Measurements from ENCODE around the gene PLCB1.

The PLCB1 gene

DNA sequence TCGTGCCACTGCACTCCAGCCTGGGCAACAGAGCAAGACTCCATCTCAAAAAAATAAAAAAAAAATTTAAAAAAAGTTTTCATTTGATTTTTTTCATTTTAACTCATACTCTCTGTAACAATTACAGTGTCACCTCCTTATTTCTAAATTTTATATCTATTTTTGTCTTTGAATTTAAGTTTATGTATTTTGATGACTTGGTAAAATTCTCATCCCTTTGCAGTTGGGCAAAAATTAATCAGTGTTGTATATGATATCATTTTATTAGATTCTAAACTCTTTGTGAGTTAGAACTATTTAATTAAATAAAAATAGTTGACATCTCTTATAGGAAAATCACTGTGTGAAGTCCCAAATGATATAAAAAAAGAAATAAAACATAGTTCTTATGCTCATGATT, 270.7 kb downstream of the PLCB1 start:
- Histone ChIP-seq H3K36me3 (ENCODE audit: insufficient read depth, low read length) (no peaks in the 10 kb centered on the region), H3K9me3 (ENCODE audit: control insufficient read depth, insufficient read depth, low read length) (no peaks in the 10 kb centered on the region), H3K9ac (ENCODE audit: low read depth, low read length) (no peak overlapping the region), H3K4me1 (ENCODE audit: insufficient read depth, low read length) (no peaks in the 10 kb centered on the region)

DNA sequence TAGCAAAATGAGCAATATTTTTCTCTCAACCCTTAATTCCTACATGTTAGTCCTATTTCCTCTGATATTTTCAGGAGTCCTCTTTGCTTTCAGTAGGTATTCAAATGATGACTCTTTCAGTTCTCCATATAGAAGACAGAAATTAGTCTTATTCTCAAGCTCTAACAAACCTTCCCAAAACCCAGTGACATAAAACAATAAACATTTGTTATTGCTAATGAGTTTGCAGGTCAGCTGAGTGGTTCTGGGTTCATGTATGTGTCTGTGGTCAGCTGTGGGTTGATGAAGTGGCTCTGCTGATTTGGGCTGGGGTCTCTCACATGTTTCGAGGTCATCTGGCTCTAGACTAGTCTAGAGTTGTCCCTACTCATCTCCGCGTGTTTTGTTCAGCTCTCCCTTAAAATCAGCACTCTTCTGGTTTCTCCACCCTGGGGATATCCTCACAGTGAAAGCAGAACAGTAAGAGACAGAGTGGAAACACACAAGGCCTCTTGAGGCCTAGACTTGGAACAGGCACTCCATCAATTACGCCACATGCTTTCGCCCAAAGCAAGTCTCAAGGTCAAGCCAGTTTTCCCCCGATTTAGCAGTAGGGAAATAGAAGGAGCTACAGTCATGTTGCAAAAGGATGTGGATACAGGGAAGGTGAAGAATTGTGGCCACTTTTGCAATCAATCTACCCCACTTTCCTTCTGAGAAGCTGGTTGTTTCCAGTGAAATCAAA, 273.0 kb downstream of the PLCB1 start:
- Histone ChIP-seq H3K9ac (ENCODE audit: low read depth, low read length) (no peak overlapping the region), H3K9me3 (ENCODE audit: control insufficient read depth, insufficient read depth, low read length) (no peaks in the 10 kb centered on the region), H3K36me3 (ENCODE audit: insufficient read depth, low read length) (no peaks in the 10 kb centered on the region), H3K4me1 (ENCODE audit: insufficient read depth, low read length) (no peaks in the 10 kb centered on the region)

DNA sequence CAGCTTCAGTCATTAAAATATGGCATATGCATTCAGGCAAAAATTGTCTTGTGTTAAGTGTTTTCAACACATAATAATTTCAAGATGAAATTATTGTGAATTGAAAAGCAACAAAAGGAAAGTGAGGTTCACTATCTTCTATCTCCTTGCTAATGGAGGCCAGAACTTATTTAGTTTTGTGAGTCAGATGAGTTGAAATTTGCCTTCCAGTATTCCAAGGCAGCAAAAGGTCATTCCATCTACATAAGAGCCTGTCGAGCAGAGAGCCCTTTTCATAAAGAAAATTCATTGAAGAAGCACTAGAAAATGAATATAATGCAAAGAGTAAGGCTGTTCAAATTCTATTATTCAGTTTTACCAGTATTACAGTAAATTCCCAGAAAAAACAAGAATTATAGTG, 274.3 kb downstream of the PLCB1 start:
- Histone ChIP-seq H3K4me1 (ENCODE audit: insufficient read depth, low read length) (no peaks in the 10 kb centered on the region), H3K36me3 (ENCODE audit: insufficient read depth, low read length) (no peaks in the 10 kb centered on the region), H3K9me3 (ENCODE audit: control insufficient read depth, insufficient read depth, low read length) (no peaks in the 10 kb centered on the region), H3K9ac (ENCODE audit: low read depth, low read length) (no peak overlapping the region)

DNA sequence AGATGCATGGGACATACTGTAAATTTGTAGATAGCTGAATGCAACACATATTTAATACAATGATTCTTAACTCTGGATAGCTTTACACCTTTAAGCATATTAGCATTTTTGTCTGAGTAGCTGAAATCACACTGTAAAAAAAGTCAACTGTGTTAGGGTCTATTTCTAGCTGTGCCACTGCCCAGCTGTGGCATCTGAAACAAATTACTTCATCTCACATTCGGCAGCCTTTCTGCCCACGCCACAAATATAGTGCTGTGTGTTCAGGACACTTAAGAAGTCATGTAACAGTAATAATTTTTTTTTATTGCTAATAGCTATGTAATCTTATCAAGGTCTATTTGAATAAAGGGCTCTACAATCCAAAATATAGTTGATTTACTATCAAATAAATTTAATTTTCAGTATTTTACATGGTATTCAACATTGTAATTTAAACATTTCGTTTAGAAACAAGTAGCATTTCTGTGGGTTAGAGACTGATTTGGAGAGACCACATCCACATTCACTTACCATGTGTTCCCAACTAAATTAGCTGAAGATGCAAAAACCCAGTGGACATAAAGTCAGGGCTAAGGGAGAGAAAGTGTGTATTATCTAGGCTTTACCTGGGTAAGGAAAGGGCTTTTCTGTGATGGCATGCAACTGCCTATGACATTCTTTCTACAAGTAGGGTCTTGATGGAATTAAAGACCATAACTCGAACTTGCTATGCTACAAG, 276.7 kb downstream of the PLCB1 start:
- H3K9me3 ChIP-seq (ENCODE audit: control insufficient read depth, insufficient read depth, low read length): no peaks in the 10 kb centered on the region
- H3K4me1 ChIP-seq (ENCODE audit: insufficient read depth, low read length): no peaks in the 10 kb centered on the region
- no peaks in the 10 kb centered on the region for H3K36me3 ChIP-seq (ENCODE audit: insufficient read depth, low read length)
- H3K9ac ChIP-seq (ENCODE audit: low read depth, low read length): no peak overlapping the region

DNA sequence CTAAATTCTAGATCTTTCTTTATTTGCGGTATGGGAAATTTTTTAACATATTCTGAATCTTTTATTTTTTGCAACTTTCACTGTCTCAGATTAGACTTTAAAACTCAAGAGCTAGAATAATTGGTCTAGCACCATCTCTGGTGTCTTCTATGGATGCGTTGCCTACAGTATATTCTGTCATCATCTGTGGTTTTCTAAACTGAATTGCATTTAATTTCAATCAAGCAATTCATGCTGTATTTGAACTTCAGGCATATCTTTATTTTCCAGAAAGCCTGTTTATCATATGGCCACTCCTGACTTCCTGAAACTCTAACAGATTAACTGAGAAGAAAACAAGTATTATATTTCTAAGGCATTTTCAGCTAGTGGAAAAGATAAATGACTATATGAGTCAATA, 281.6 kb downstream of the PLCB1 start:
- no peak overlapping the region for H3K9ac ChIP-seq (ENCODE audit: low read depth, low read length)
- no peaks in the 10 kb centered on the region; the same call in 1 of the 2 replicates for H3K36me3 ChIP-seq (ENCODE audit: insufficient read depth, low read length)
- no peaks in the 10 kb centered on the region for H3K4me1 ChIP-seq (ENCODE audit: insufficient read depth, low read length)
- H3K9me3 ChIP-seq (ENCODE audit: control insufficient read depth, insufficient read depth, low read length): no peaks in the 10 kb centered on the region

DNA sequence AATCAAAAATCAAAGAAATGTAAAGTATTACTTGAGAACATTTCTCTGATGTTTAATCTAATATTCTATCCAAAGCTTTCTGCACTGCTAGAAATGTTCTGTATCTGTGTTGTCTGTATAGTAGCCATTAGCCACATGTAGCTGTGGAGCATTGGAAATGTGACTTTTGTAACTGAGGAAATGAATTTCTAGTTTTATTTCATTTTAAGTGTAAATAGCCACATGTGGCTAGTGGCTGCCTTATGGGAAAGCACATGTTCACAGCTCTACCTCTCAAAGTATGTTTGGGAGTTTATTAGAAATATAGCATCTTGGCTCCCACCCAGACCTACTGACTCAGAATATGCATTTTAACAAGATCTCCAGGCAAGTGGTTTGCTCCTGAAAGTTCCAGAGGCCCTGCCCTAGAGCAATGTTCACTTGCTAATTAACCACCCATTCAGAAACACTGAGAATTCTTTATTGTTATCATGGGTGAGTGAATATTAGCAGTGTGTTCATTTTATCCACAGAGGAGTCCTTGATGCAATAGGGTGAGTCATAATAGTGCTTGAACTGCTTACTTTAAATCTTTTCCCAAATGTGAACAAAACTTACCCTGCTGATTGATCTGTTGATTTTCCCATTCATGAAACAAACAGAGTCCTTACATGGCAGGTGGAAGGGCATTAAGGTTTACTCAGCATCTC, 282.7 kb downstream of the PLCB1 start:
- Histone ChIP-seq H3K9me3 (ENCODE audit: control insufficient read depth, insufficient read depth, low read length) (no peaks in the 10 kb centered on the region), H3K36me3 (ENCODE audit: insufficient read depth, low read length) (no peaks in the 10 kb centered on the region; the same call in 1 of the 2 replicates), H3K4me1 (ENCODE audit: insufficient read depth, low read length) (no peaks in the 10 kb centered on the region), H3K9ac (ENCODE audit: low read depth, low read length) (no peak overlapping the region)

DNA sequence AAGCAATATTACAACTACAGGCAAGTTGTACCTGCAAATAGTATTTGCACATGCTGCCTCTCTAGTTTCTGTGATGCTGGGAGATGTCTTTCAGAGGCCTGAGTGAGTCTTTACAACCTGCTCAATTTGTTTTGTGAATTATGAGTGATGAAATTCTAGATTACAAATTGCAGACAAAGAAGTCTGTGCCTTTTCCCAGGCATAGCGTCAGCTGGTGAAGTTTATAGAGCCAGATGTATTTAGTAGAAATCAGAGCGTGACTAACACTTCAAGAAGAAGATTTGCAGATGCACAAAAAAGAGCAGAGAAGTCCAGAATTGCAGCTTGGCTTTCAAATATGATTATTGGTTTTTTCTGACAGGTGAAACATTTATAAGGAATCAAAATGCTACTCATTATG, 289.9 kb downstream of the PLCB1 start:
- H3K9me3 ChIP-seq (ENCODE audit: control insufficient read depth, insufficient read depth, low read length): no peaks in the 10 kb centered on the region
- no peaks in the 10 kb centered on the region for H3K4me1 ChIP-seq (ENCODE audit: insufficient read depth, low read length)
- no peak overlapping the region for H3K9ac ChIP-seq (ENCODE audit: low read depth, low read length)
- H3K36me3 ChIP-seq (ENCODE audit: insufficient read depth, low read length): no peaks in the 10 kb centered on the region; the same call in 1 of the 2 replicates

- Histone ChIP-seq H3K9me3 (ENCODE audit: control insufficient read depth, insufficient read depth, low read length) (no peaks in the 10 kb centered on the region), H3K9ac (ENCODE audit: low read depth, low read length) (no peak overlapping the region), H3K36me3 (ENCODE audit: insufficient read depth, low read length) (no peaks in the 10 kb centered on the region), H3K4me1 (ENCODE audit: insufficient read depth, low read length) (no peaks in the 10 kb centered on the region)
Observed at GRCh38 chr20:8423482-8423881, 291.4 kb downstream of the PLCB1 start.

GRCh38 chr20:8424010-8424409, 291.9 kb downstream of the PLCB1 start:
- Histone ChIP-seq H3K9me3 (ENCODE audit: control insufficient read depth, insufficient read depth, low read length) (no peaks in the 10 kb centered on the region), H3K4me1 (ENCODE audit: insufficient read depth, low read length) (no peaks in the 10 kb centered on the region), H3K36me3 (ENCODE audit: insufficient read depth, low read length) (no peaks in the 10 kb centered on the region), H3K9ac (ENCODE audit: low read depth, low read length) (no peak overlapping the region)

DNA sequence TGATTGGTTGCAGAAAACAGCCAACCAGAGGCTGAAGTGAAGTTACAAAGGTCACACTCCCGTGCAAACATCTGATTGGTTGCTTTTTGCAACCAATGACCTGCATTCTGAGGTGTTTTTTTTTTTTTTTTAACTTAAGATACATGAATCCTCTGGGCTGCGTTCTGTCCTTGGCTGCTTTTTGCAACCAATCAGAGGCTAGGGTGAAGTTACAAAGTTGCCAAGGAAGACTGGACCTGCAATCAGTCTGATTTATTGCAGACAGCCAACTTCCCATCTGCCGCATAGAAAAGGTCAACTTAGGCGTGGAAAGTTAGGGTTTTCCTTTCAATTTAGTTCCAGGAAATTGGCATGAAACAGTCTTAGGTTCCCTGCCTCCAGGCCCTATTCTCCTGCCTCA, 292.9 kb downstream of the PLCB1 start:
- H3K4me1 ChIP-seq (ENCODE audit: insufficient read depth, low read length): no peaks in the 10 kb centered on the region
- no peaks in the 10 kb centered on the region for H3K9me3 ChIP-seq (ENCODE audit: control insufficient read depth, insufficient read depth, low read length)
- H3K9ac ChIP-seq (ENCODE audit: low read depth, low read length): no peak overlapping the region
- H3K36me3 ChIP-seq (ENCODE audit: insufficient read depth, low read length): no peaks in the 10 kb centered on the region

DNA sequence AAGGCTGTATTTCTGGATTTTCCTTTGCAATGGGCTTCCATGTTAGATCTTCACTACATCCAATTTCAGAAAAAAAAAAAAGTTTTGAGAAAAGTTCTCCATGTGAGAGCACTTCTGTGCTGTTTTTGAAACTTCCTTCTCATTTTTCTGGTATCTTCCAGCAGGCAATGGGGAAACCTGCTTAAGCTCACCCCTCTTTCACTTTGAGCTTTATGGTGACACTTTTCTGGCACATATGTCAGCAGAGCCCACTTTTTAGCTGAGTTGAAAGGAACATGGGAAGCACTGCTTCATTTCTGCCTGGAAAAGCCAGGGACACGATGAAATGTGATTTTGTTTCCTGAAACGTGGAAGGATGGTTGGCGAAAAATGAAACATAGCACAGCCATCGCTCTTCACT, 293.7 kb downstream of the PLCB1 start:
- Histone ChIP-seq H3K4me1 (ENCODE audit: insufficient read depth, low read length) (no peaks in the 10 kb centered on the region), H3K9me3 (ENCODE audit: control insufficient read depth, insufficient read depth, low read length) (no peaks in the 10 kb centered on the region), H3K9ac (ENCODE audit: low read depth, low read length) (no peak overlapping the region), H3K36me3 (ENCODE audit: insufficient read depth, low read length) (no peaks in the 10 kb centered on the region)

DNA sequence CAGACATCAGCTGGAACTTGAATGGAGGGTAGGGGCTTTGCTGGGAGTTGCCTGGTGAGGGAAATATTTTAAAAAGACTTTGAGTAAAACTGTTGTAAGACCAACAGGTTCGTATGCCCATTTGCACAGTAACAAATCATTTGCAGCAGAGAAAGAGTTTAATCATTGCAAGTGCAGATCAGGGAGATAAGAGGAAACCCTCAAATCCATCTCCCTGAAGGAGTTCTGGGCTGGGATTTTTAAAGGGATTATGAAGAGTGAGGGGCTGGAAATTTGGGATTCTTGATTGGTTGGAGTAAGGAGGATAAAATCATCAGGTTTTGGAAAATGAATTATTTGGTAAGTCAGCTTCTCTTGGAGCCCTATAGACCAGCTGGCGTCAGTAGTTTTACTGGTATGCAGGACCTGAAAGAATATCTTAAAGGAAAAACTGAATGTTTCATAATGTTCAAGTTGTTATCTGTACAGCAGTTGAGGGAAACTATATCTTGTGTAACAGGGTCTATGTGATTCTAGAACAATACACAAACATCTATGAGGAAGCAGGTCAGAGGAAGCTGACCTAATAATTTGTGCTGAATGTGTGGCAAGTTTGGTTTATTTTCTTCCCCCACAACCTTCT, 295.5 kb downstream of the PLCB1 start:
- Histone ChIP-seq H3K9me3 (ENCODE audit: control insufficient read depth, insufficient read depth, low read length) (no peaks in the 10 kb centered on the region), H3K4me1 (ENCODE audit: insufficient read depth, low read length) (peaks cover 5% of the 10 kb centered on the region; the same call in 1 of the 2 replicates), H3K9ac (ENCODE audit: low read depth, low read length) (no peak overlapping the region), H3K36me3 (ENCODE audit: insufficient read depth, low read length) (no peaks in the 10 kb centered on the region)

DNA sequence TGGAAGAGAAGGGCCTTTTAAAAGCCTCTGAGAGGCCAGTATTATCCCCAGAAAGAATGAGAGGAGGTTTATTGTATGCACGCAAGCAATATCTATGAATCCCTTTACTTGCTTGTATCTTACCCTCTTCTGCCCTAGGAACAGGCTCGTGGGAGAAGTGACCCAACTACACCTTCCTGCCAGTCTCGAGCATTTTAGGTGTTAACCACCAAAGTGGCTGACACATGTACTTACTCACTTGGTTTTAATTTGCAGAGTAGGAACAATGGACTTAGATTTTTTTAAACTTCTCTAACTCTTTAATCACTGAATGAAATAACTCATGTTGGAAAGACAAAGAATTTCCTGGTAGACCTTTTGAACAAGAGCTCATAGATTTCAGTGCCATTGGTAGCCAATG, 296.9 kb downstream of the PLCB1 start:
- no peaks in the 10 kb centered on the region for H3K36me3 ChIP-seq (ENCODE audit: insufficient read depth, low read length)
- H3K4me1 ChIP-seq (ENCODE audit: insufficient read depth, low read length): peaks cover 18% of the 10 kb centered on the region
- no peaks in the 10 kb centered on the region for H3K9me3 ChIP-seq (ENCODE audit: control insufficient read depth, insufficient read depth, low read length)
- no peak overlapping the region for H3K9ac ChIP-seq (ENCODE audit: low read depth, low read length)

GRCh38 chr20:8431538-8432434, 299.7 kb downstream of the PLCB1 start:
- H3K4me1 ChIP-seq (ENCODE audit: insufficient read depth, low read length): peaks cover 18% of the 10 kb centered on the region
- no peaks in the 10 kb centered on the region for H3K36me3 ChIP-seq (ENCODE audit: insufficient read depth, low read length)
- no peak overlapping the region; the same call in 1 of the 2 replicates for H3K9ac ChIP-seq (ENCODE audit: low read depth, low read length)
- no peaks in the 10 kb centered on the region for H3K9me3 ChIP-seq (ENCODE audit: control insufficient read depth, insufficient read depth, low read length)

Measured in ES-I3 (cell line).